GM19467 (cell line): Measurements from ENCODE around the gene SPATA45.

Experiments used
- ATAC-seq: cut with Tn5 transposase; IDR thresholded peaks from one replicate; pipeline ENCODE4 v1.9.1; 2021; ENCODE audit warnings: mild to moderate bottlenecking, moderate library complexity; ENCODE audit not compliant: unreplicated experiment

SPATA45 gene

DNA sequence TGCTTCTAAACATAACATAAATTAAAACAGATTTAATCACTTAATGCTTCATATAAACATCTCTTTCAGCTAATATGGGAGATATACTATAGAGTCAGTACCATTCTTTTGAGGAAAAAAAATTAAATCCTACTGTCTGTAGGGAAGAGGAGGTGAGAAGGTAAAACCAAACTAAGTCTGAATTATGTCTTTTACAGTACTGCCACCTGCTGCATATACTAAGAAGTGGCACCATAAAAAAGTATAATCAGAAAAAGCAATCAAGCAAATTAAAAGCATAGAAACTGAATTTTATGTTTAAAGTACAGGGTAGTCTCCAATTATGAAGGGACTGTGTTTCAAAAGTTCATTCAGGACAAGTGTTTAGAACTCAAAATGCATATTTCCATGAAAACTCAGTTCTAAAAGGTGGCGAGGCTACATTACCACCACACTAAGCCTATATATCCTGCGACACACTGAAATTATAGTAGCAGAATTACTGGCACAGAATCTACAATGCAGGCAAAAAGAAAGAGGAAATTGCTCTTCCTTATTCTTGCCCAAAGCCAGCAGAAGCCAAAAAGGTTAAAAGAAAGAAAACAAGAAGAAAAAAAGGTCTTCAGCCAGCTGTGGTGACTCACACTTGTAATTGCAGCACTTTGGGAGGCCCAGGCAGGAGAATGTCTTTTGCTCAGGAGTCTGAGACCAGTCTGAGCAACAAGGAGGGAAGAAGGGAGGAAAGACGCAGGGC is 64.9 kb downstream of the SPATA45 start:
- no peak for ATAC-seq

DNA sequence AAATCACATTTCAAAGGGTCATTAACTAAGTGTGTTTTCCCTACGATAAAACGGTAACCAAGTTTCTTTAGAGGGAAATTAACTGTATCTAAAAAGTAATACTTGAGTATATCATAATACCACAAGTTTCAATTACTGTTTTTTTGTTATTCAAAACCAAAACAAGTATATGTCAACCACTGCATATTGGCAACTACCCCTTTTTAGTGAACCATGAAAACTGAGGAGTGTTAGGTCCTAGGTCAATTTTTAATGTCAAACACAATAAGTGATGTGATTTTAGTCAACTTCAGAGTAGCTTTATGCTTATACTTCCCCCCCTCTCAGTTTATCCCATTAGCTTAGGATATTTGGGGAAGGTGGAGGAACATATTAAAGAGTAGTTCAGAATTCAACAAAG is 66.2 kb downstream of the SPATA45 start:
- no peak for ATAC-seq

DNA sequence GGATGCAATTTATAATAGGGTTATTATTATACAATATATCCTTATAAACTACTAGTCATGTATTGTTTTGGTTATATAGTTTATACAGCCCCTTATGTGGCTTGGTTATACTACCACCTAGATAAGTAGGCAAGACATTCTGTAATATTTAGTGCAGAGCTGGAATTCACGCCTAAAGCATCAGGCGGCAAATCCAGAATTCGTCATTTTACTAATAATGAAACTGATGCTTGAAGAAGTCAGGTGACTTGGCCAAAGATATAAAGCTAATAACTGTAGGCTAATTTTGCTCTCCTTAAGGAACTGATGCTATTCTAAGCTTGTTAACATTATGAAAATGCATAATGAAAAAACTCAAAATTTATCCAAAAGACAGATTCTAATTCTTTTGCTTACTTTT is 66.7 kb downstream of the SPATA45 start:
- ATAC-seq: no peak
